Skeletal muscle tissue (tissue), 4 donors: ENCODE data around the gene PHYHD1. TPM values are rescaled to one million over a fixed set of nuclear protein-coding genes. Genes with fewer than 3 reads are reported as not detected.
"Not testable (repeated sequence)": the region's sequence is repeated elsewhere in the genome, so short reads cannot be mapped to it uniquely, and the experiment has no call there.

Experiments
- H3K27ac ChIP-seq: one replicate; pipeline ENCODE4 v1.7.0; 2013; ENCODE audit warnings: mild to moderate bottlenecking, low read depth, low read length, inconsistent platforms
- H3K27me3 ChIP-seq, 3 donors: one replicate each; pipeline ENCODE4 v1.7.0; 2013; ENCODE audit warnings: low read length in 3 of 3; ENCODE audit not compliant: control insufficient read depth in 3 of 3, insufficient read depth in 3 of 3
- H3K36me3 ChIP-seq, 3 donors: one replicate each; pipeline ENCODE4 v1.7.0; 2013; ENCODE audit warnings: low read length in 3 of 3; ENCODE audit not compliant: control insufficient read depth in 3 of 3, insufficient read depth in 3 of 3
- H3K4me1 ChIP-seq, 3 donors: one replicate each; pipeline ENCODE4 v1.7.0; 2013; ENCODE audit warnings: low read length in 3 of 3, mild to moderate bottlenecking in 3 of 3; ENCODE audit not compliant: control insufficient read depth in 3 of 3, insufficient read depth in 3 of 3
- H3K4me3 ChIP-seq, 3 donors: one replicate each; pipeline ENCODE4 v1.7.0; 2013; ENCODE audit warnings: low read length in 3 of 3
- H3K9ac ChIP-seq, 3 donors: one replicate each; pipeline ENCODE4 v1.7.0; 2013; ENCODE audit warnings: low read length in 3 of 3, mild to moderate bottlenecking in 3 of 3, moderate library complexity in 2 of 3, low read depth in 1 of 3
- H3K9me3 ChIP-seq, 3 donors: one replicate each; pipeline ENCODE4 v1.7.0; 2013; ENCODE audit warnings: low read length in 3 of 3; ENCODE audit not compliant: control insufficient read depth in 3 of 3
- total RNA-seq: library from RNA; depleted of rRNA; stranded (reverse); fragments of >200 nt; gene quantifications from one replicate; pipeline ENCODE4 v1.2.3, GENCODE V29; 2014
- donor health status: Osteomylitis.

PHYHD1 gene
- total RNA-seq, 1 donor from 2014 or later = 17.7 TPM

- Histone ChIP-seq H3K27ac (no peak overlapping the region), H3K4me1 (peaks cover 9 to 21% (median 18%) of the 10 kb centered on the region in 3 donors), H3K36me3 (peaks cover 3 to 16% (median 6%) of the 10 kb centered on the region in 3 donors), H3K9ac (no peak overlapping the region), H3K27me3 (no peaks in the 10 kb centered on the region), H3K9me3 (no peaks in the 10 kb centered on the region), H3K4me3 (no peak overlapping the region)
Measured at GRCh38 chr9:128937310-128938165, 16.8 kb downstream of the PHYHD1 start.

GRCh38 chr9:128940271-128940921, 19.6 kb downstream of the PHYHD1 start:
- H3K9ac ChIP-seq = peak overlapping the region in 2 of 3 donors; percentile 20 to 57
- peak overlapping the region; percentile 25 for H3K27ac ChIP-seq
- H3K4me3 ChIP-seq = peak overlapping the region in 1 of 3 donors; percentile 22
- H3K36me3 ChIP-seq = peaks cover 3 to 16% (median 10%) of the 10 kb centered on the region in 3 donors
- no peaks in the 10 kb centered on the region for H3K27me3 ChIP-seq
- H3K9me3 ChIP-seq = no peaks in the 10 kb centered on the region
- peaks cover 9 to 31% (median 28%) of the 10 kb centered on the region in 3 donors for H3K4me1 ChIP-seq

GRCh38 chr9:128940946-128941755, 20.4 kb downstream of the PHYHD1 start:
- peaks cover 9 to 39% (median 29%) of the 10 kb centered on the region in 3 donors for H3K4me1 ChIP-seq
- no peaks in the 10 kb centered on the region for H3K27me3 ChIP-seq
- H3K36me3 ChIP-seq = peaks cover 11 to 16% (median 13%) of the 10 kb centered on the region in 3 donors
- peak overlapping the region in 2 of 3 donors; percentile 20 to 57 for H3K9ac ChIP-seq
- peak overlapping the region; percentile 25 for H3K27ac ChIP-seq
- no peak overlapping the region for H3K4me3 ChIP-seq
- H3K9me3 ChIP-seq = no peaks in the 10 kb centered on the region

GRCh38 chr9:128943832-128944620, 23.2 kb downstream of the PHYHD1 start:
- Histone ChIP-seq H3K36me3 (peaks cover 10 to 14% (median 12%) of the 10 kb centered on the region in 3 donors), H3K9me3 (no peaks in the 10 kb centered on the region)

GRCh38 chr9:128944966-128945365, 24.2 kb downstream of the PHYHD1 start:
- not testable (repeated sequence) for H3K27me3 ChIP-seq, H3K9ac ChIP-seq, H3K9me3 ChIP-seq, H3K27ac ChIP-seq, H3K4me3 ChIP-seq
- Histone ChIP-seq H3K4me1 (peaks cover 22 to 51% (median 44%) of the 10 kb centered on the region in 3 donors), H3K36me3 (peaks cover 10 to 14% (median 12%) of the 10 kb centered on the region in 3 donors)

More at GRCh38 chr9:128943832-128944620, 23.2 kb downstream of the PHYHD1 start:
- Histone ChIP-seq H3K27me3 (no peaks in the 10 kb centered on the region), H3K9ac (no peak overlapping the region), H3K4me1 (peaks cover 22 to 51% (median 44%) of the 10 kb centered on the region in 3 donors), H3K27ac (no peak overlapping the region), H3K4me3 (no peak overlapping the region)

GRCh38 chr9:128945798-128946501, 25.2 kb downstream of the PHYHD1 start:
- peaks cover 10 to 16% (median 12%) of the 10 kb centered on the region in 3 donors for H3K36me3 ChIP-seq
- no peak overlapping the region for H3K27ac ChIP-seq
- peaks cover 17 to 43% (median 35%) of the 10 kb centered on the region in 3 donors for H3K4me1 ChIP-seq
- no peaks in the 10 kb centered on the region for H3K9me3 ChIP-seq
- H3K9ac ChIP-seq = peak overlapping the region in 2 of 3 donors; percentile 94 to 95
- H3K4me3 ChIP-seq = peak overlapping the region in 2 of 3 donors; percentile 94 to 97
- no peaks in the 10 kb centered on the region for H3K27me3 ChIP-seq

- no peaks in the 10 kb centered on the region for H3K27me3 ChIP-seq
- peaks cover 14 to 35% (median 28%) of the 10 kb centered on the region in 3 donors for H3K4me1 ChIP-seq
Measured at GRCh38 chr9:128946571-128947276, 25.9 kb downstream of the PHYHD1 start.

GRCh38 chr9:128947277-128947526, 26.4 kb downstream of the PHYHD1 start:
- no peaks in the 10 kb centered on the region for H3K27me3 ChIP-seq
- peak overlapping the region; percentile 89 for H3K27ac ChIP-seq
- H3K9me3 ChIP-seq = no peaks in the 10 kb centered on the region
- H3K9ac ChIP-seq = peak overlapping the region; percentile 87 to 95 (median 94)
- H3K4me3 ChIP-seq = peak overlapping the region; percentile 83 to 97 (median 94)
- peaks cover 14 to 33% (median 26%) of the 10 kb centered on the region in 3 donors for H3K4me1 ChIP-seq
- H3K36me3 ChIP-seq = peaks cover 10 to 12% (median 10%) of the 10 kb centered on the region in 3 donors

More at GRCh38 chr9:128946571-128947276, 25.9 kb downstream of the PHYHD1 start:
- Histone ChIP-seq H3K4me3 (peak overlapping the region; percentile 83 to 97 (median 94)), H3K9me3 (no peaks in the 10 kb centered on the region), H3K27ac (peak overlapping the region; percentile 89), H3K36me3 (peaks cover 10 to 12% (median 11%) of the 10 kb centered on the region in 3 donors), H3K9ac (peak overlapping the region; percentile 87 to 95 (median 94))
